Stimulated activated CD4-positive, alpha-beta T cell treated with anti-CD3 and anti-CD28 coated beads, Interleukin-4, amount 100 ng/mL, for 1 hour (primary cell): ENCODE data around the gene COL4A1.

Experiments used
- DNase-seq: peaks from one replicate; pipeline ENCODE4 v3.0.0-alpha.2; 2020

COL4A1 gene

DNA sequence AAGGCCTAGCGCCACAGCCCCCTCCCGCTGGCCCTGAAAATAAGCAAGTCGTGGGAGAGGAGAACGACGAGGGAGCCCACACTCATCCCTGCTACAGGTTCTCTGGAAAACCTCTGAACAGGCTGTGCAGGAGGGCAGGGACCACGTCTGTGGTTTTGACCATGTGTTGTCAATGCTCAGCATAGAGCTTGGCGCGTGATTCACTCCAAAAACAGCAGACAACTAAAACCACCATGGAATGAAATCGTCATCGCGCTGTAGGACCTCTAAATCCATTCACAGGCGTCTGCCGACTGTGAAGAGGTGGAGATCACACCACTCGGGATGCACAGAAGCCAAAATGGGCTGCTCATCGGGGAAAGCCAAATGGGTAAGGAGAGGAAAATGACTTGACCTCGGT is 121.3 kb downstream of the COL4A1 start:
- DNase-seq: no peak

DNA sequence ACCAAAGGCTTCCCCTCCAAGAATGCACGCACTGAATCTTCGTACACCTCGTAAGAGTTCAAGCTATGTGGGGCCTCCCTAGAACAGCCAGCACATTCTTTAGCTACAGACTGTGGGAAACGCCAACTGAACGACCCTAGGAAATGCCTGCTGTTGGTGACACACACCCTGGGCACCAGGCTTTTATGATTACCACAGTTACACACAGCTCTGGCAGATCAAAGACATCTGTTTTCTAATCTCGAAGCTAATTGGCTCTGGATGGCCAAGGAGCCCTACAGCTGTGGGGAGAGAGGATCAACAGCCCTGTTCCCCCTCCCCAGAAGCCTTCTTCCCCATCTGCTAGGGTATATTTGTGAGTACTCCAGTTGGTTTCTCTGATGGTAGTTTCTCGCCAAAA is 123.0 kb downstream of the COL4A1 start:
- DNase-seq: no peak

DNA sequence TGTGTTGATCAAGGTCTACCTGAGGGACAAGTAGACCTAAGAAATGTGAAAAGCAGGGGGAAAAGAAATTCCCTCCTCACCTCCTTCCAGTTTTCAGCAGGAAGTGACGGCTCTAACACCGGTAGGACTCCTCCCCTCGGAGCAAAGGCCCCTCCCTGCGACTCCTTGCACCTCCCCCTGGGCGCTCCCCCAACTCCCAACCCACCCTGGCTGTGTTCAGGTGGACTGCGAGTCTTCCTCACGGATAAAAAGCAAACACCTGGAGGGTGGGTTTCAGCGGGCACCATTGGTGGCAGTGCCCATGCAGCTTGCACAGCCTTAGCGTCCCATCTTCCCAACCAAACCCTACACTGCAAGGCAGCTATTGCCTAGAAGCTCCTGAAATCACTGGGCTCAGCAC is 124.5 kb downstream of the COL4A1 start:
- DNase-seq: no peak

DNA sequence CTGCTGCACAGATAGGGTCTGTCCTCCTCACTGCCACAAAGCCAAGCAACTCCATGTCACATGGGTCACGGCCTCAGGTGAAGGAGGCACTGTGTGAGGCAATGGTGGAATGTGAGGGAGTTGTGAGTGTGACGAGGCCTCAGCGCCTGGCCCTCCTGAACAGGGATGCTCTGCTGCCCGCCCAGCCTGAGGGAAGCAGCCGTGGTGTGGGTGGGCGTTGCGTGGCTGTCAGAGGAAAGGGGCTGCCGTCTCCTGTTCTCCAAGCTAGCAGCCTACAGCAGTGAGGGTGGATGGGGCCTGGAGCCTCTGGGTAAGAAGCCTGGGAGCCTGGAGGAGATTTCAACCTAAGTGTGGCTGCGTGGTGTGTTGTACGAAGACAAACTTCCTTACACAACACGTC is 125.0 kb downstream of the COL4A1 start:
- no peak for DNase-seq

DNA sequence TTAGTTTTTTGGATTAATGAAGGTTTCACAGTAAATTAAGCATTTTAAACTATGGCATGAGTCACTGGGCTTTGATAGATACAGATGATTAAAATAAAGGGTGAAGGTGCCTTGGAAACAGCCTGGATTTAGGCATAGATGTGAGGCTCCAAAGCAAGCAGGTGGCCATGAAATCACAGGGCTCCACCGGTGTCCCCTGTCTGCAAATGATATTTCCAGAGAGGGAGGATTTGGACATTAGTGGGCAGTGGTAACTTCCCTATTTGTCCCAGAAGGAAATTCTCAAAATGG is 127.2 kb downstream of the COL4A1 start:
- no peak for DNase-seq

DNA sequence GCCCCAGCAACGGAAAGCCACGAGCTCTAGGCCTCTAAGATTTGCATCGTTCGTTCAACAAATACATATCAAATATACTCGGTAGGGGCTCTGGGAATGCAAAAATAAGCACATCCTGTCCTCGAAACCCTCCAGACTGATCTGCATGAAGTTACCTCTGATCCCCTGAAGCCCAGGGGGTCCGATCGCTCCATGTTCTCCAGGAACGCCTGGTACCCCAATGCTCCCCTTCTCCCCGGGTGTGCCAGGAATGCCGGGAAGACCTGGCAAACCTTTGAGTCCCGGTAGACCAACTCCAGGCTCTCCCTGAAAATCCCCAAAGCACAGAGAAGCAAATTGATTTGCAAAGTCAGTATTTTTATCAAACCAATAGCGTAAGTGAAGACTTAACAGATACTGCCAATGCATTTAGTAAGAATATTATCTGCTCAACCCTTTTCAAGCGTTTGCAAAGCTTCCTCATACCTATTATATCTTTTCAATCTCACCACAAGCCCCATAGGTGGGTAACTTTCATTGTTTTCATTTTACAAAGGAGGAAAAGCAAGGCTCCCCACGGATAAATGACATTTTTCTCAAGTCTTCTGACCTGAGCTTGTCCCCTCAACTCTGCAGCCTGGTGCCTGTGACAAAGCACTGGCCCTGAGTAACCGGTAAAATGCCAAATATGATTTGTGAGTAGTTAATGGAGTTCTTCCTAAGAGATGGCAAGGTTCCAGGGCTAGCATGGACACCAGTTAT is 127.7 kb downstream of the COL4A1 start:
- no peak for DNase-seq

DNA sequence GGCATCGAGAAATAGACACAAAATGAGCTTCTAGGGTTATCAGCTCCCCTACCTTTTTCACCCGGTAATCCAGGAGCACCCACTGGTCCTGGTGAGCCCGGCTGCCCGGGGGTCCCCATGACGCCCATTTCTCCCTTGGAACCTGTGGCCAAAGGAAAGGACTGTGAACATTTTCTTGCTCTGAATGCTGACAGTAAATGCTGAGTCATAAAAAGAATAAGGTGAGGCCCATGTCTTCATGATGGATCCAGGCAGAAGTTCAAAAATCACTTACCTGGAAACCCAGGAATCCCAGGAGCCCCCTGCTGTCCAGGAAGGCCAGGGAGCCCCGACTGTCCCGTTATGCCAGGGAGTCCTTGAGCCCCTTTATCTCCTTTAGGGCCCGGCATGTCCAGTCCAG is 129.2 kb downstream of the COL4A1 start:
- no peak for DNase-seq

DNA sequence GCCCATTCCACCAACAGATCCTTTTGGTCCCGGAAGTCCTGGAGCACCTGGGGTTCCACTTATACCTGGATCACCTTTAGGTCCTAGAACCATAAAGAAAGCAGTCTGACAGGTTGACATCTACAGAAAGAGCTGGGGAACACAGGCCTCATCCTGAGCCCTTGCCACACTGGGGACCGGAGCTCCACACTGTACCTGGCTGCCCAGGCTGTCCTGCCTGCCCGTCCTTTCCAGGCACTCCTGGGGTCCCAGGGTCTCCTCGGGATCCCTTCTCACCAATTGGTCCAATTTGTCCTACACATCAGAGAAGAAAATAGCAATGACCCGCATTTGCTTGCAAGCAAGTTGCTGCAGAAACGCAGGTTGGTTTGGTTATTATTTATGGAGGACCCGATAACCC is 130.5 kb downstream of the COL4A1 start:
- DNase-seq: no peak

DNA sequence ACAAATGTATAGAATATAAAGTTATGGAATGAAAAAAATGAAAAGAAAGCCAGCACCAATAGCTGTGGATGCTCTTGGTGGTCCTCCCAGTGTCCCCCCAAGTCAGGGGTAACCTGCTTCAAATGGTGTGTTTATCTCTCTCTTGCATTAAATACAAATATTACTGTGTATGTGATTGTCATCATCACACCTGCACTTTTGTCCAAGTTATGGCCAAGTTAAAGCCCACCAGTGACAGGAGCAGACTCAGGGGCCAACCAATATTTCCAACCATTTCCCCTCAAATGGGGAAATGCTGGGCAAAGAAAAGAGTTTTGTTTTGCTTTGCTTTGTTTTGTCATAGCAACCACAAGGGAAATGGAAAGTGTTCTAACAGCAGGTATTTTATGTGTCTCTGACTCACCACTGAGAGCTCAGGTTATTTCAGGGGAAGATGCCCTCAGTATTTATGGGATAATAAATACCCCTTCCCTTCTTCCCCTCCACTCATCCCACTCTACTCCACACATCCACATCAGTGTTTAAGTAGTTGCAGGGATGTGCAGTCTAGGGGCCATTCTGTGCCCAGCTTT is 133.6 kb downstream of the COL4A1 start:
- DNase-seq: no peak

DNA sequence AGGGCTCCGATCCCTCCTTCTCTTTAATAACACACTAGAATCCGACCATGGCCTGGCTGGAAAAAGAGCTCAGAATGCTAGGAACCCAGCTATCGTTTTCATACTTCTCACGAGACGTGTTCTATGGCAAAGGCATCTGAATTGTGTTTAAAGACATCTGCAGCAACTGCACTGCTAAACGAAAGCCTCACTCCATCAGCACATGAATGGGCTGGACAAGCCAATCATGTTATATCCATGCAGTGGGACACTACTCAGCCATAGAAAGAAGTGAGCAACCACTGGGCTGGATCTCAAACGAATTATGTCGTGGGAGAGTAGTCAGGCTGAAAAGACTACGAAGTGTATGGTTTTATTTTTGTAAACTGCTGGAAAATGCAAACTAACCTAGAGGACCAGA is 136.1 kb downstream of the COL4A1 start:
- no peak for DNase-seq

DNA sequence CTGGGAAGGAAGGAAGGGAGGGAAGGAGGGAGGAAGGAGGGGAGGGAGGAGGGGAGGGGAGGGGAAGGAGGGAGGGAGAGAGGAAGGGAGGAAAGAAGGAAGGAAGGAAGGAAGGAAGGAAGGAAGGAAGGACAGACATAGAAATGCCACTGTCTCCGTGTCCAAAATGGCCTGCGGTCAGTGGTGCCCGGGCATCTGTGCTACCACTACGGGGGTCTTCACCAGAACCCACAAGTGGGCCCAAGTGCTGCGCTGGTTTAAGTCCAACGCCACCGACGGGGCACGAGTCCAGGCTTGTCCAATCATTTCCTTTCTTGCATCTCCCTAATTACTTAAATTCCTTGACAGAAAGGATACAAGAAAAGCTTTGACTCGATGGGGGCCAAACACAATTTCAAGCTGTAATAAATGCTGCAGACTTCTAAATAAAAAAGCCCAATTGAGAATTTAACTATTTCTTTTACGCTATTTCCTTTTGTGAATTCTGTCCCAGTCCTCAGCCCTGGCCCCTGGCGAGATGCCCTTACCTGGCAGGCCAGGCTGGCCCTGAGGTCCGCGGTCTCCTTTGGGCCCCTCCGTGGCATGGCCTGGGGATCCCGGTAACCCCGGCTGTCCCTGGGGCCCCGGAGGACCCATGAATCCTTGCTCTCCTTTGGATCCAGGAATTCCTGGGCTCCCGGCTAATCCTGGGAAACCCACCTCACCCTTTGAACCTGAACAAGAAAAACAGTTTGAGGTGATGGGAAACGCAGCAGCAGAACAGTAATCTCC is 136.8 kb downstream of the COL4A1 start:
- DNase-seq: no peak

DNA sequence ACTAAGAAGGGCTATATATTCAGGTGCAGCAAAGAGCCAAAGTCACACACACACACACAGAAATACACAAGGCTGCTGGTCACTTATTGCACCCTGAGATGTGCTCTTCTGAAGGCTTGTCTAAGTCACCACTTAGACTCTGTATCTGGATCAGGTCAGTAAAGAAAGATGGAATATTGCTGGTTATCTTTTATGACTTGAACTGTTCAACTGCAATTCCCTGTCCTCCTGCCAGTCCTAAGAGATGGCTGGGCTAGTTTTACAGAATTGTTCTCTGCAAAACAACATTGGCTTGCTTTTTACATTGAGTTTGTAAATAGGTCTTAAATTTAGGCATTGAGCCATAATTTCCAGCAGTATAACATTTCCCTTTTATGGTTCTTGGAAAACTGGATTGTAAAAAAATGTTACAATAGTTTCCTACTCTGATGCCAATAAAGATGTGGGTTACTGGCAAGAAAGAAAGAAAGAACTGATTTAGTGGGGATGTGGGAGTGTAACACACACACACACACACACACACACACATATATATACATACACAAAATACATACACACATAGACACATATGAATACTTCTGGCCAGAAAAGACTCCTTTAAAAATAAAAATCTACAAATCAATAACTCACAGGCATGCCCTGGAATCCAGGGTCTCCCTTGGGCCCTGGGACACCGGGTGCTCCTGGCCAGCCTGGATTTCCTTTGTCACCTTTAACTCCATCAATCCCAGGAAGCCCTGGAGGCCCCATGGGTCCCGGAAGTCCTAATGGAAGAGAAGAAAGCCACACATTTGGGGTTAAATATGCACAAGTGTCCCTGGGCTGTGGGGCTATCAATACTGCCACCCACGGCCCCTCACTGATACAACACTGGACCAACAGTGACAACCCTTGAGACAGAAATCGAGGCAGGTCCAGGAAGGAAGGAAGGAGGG is 137.7 kb downstream of the COL4A1 start:
- no peak for DNase-seq

DNA sequence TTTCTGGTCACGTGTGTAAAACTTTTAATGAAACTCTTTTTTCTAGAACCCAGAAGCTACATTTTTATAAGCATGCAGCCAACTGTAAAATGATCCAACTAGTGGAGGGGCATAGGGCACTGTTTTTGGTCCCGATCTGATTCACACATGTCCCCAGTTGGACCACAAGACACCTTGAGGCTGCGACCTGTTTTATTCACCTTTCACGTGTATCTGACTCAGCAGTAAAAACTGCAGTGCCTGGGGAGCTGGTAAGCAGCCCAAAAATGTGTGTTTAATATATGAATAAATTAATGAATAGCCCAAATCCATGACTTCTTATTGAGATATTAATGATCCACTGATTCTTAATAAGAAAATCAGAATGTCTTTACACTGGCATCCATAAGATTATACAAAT is 140.4 kb downstream of the COL4A1 start:
- no peak for DNase-seq

DNA sequence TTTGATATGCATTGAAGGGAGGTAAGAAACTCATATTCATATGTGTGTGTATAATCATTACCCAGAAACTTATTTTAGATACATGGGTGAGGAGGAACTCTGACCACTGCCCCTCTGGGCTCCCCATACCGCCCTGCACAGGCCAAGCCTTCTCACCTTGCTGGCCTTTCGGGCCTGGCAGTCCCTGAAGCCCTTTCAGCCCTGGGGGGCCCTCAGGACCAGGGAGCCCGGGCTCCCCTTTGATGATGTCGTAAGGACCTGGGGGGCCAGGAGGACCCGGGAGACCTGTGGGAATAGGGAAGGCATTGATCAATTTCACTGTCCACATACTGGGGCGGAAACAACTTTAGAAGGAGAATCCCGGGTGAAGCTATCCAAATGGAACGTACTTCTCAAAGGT is 142.3 kb downstream of the COL4A1 start:
- no peak for DNase-seq

DNA sequence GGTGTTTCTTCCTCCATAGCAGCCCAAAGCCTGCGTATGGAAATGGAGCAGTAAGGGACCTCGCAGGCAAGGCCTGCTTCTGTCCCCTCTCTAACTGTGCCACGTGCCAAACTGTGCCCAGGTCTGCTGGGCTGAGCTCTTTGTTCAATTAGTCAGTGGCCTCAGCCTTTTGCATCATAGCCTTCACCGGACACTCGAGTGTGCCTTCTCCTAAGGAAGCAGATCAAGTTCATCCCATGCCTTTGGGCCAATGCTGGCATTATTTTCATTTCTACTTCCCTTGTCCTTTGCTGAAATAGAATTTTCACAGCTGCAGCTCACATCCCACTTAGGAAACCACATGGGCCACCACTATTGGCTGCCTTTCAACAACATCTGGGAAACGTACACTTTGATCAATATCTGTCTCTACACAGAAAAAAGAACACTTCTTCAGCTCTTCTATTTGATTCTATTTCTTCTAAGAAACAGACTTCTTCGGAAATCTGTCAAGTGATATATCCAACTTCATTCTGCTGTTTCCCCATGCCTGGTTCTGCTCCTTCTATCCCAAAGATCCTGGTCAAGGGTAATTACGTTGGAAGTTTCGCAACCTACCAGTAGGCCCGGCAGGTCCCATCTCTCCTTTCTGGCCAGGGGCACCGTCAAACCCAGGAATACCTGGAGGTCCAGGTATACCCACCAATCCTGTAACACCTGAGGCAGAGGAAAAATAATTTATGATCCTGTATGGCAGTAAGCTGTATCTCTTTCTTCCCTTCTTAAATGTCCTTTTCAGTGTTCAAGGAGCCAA is 143.9 kb downstream of the COL4A1 start:
- no peak for DNase-seq

DNA sequence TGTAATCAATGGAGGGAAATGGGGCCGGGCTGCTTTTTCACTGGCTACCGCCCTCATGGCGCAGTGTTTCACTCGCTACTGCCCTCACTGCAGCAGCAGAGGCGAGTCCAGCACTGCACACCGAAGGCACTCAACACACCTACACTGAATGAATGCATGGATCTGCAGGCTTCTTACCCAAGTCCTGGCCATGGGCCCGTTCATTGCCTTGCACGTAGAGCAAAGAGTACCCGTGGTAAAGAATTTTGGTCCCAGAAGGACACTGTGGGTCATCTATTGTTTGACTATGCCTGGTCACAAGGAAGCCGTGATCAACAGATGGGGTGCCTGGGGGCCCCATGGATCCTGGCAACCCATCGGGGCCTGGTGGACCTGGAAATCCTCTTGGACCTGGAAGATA is 144.9 kb downstream of the COL4A1 start:
- no peak for DNase-seq

DNA sequence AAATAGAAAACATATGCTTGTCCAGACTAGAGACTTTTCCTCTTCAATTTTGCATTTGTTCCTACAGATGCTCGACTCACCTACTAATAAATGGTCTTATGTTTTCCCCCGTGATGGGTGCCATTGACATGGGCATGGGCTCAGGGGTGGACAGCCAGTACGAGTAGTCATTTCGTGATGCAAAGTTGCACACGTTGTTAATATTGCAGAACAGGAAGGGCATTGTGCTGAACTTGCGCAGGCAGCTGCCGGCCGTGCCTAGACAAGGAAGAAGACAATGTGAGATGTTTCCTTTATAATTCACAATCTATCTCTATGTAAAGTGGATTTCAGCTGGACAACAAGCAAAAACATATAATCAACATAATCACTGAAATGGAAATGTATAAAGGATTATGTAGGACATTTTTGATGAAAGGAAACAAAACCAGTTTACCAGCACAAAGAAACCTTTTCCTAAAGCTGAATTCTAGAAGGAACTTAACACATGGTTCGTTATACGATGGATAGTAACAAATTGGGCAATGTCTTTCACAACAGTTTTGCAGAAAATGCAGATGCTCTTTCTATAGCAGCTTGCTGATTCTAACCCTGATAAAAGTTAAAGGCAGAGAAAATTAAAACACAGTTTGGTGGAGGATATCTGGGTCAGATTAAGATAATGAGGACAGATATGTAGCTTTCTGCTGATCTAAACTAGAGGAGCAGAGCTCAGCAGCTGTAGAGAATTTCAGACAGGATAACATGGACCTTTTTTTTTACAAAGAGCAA is 145.7 kb downstream of the COL4A1 start:
- no peak for DNase-seq

DNA sequence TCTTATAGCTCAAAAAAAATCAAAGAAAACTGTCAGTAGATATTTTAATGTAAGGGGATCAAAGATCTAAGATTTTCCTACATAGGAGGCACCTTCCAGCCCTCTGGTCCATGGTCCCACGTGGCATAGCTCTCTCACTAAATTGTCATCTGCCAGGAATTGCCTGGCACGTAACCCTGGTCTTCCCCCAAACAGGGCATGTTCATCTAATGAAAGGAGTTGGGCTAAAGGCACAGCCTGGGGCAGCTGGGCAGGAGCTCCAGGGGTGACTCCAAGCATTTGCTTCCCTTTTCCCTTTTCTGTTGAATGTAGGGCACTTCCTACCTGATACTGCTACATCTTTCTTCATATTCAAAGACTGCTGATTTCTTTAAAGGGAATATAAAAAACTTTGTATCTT is 148.7 kb downstream of the COL4A1 start:
- no peak for DNase-seq

DNA sequence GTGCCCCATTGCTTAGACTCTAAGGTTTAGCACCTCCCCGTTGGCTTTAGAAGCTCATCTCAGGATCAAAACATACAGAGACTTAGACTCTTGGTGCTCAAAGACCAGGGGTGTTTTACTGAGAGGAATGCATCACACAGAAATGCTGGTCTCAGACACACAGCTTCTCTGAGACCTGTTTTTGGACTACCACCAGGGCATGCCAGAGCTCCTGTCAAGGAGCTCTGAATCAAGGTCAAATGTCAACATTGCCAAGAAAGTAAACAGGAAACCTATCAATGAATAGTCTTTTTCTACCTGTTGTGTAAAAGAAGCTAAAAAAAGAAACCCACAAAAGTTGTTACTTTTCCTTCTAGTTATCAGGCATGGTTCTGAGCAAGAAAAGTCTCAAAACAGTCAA is 149.2 kb downstream of the COL4A1 start:
- DNase-seq: no peak

DNA sequence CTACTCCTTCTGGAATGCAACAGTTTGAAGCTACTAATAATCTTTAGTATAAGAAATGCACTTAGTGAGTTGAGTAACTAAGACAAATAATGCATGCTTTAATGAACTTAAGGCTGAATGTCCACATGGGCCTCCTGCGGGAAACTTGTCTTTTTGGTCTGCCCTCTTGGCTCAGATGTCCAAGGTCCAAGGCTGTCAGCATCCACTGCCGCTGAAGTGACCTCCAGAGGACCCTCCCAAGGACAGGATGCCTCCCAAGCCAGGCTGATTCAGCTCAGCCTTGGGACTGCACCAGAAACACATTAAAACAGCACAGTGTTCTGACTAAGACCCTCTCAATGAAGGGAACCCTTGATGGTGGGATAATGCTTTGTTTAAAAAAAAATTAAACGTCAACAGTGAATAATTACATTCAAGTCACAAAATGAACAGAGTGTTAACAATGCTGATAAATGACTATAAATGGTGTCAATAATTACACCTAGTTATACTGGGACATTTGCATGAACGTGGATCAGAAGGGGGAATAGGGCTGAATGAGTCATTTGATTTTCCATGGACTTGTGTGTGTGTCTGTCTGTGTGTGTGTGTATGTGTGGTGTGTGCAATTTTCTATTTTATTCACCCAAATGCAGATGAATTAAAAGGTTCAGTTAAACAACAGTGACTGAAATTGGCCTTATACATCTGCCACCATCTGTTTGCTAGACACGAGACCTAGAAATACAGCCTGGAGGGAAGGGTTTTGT is 150.5 kb downstream of the COL4A1 start:
- DNase-seq: no peak

DNA sequence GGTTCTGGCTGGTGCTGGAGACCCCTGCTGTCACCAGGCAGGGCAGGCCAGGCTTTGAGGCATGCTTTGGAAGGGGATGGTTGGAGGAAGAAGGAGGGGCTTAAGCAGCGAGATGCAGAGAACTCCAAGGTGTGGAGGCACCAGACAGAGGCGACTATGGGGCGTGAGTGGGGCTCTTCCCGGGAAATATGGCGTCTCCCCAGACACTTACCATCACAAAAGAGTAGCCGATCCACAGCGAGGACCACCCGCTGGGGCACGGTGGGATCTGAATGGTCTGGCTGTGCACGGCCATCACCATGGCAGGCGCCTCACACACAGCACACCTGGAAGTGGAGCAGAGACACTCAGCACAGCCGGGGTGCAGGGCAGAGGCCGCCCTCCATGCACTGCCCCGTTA is 151.9 kb downstream of the COL4A1 start:
- no peak for DNase-seq
